ENCODE results near the gene CAPZA2.
"Not testable (repeated sequence)": the region's sequence is repeated elsewhere in the genome, so short reads cannot be mapped to it uniquely, and the experiment has no call there.

Gene CAPZA2

DNA sequence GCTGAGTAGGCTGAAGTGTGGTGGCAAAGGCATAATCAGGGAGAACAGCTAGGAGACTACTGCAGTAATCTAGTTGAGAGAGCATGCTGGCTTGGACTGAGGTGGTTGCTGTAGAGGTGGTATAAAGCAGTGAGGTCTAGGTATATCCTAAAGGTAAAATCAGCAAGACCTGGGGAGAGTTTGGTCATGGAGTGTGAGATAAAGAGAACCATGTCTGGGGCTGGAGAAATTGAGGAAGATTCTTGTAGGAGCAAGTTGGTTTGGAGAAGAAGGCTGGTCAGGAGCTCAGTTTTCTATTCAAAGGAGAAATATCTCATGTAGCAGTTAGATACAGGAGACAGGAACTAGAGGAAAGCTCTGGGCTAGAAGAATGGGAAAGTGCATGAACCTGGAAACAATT lies 58.0 kb downstream of the CAPZA2 start:
- no peak for DNase-seq (ENCODE audit: low spot score)

DNA sequence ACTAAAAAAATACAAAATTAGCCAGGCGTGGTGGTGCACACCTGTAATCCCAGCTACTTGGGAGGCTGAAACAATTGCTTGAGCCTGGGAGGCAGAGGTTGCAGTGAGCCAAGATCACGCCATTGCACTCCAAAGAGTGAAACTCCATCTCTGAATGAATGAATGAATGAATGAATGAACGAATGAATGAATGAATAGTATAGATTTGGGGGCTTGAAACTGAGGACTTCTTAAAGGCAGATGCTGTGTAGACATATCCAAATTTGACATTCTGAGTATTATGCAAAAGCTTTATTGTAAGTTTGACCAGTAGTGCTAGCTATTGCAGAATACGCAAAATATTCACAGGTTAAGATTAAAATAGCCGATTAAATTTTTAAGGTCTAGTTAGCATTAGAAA lies 60.2 kb downstream of the CAPZA2 start:
- no peak for DNase-seq (ENCODE audit: low spot score)

DNA sequence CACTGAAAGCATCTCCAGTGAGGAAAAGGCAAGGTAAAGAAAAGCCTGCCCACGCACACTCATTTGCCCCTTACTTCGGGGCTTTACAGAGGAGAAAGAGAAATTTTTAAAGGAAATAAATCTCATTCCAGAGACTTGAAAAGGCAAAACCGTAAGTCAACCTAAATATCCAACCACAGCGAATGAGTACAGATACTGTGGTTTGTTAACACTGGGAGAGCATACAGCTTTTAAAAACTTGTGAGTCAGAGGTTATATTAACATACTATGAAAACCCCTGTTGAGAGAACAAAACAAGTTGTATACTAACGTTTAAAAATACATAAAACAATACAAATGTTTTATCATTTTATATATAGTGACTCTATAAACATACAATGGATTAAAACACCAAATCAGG lies 62.4 kb downstream of the CAPZA2 start:
- DNase-seq (ENCODE audit: low spot score), result no peak

DNA sequence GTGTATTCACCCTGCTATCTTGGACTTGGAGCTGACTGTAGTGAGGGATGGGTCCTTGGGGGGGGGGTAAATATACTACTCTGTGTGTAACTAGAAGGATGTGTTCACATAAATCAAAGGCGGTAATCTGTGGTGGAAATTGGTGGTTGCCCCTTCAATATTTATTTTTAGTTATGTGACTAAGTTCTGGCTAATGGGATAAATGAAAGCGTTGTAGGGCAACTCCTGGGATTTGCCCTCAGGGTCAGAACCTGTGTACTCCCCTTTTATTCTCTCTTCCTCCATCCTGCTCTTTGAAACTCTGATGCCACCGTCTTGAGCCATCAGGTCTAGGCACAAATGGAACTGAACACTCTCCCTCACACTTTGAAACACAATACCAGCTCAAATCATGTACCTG lies 66.6 kb downstream of the CAPZA2 start:
- no peak for DNase-seq (ENCODE audit: low spot score)

DNA sequence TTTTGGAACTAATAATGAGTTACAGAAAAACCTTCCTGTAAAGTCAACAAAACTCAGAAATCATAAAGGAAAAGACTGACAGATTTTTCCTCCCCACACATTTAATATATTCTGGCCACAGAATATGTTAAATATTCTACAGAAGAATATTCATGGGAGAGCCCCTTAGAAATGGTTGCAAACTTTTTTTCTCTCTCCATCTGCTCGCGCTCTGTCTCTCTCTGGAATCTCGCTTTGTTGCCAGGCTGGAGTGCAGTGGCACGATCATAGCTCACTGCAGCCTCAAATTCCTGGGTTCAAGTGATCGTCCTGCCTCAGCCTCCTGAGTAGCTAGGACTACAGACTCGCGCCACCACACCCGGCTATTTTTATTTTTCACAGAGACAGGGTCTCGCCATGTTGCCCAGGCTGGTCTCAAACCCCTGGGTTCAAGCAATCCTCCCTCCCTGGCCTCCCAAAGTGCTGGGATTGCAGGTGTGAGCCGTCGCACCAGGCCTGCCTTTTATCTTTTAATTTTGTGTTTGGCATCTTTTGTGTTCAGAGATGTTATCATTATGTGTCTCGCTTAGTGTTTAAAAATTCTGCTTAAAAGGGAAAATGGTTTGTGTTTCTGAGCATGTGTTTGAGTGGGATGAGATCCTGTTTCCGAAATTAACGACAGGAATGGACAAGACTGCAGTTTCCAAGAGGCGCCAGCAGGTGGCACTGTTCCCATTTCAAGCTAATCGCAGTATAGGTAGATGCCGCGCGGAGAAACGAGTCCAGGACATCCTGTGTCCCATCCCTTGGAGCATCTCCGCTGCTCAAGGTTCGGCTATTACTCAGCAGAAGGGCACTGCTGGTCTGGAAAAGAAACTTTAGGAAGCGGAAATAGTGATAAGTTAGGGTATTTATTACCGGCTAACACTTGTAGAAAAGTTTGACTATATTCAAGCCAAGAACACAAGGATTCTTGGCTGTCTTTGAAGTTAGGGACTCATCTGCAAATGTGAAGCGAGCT lies 67.8 kb downstream of the CAPZA2 start:
- peak; percentile 59 for DNase-seq (ENCODE audit: low spot score)

DNA sequence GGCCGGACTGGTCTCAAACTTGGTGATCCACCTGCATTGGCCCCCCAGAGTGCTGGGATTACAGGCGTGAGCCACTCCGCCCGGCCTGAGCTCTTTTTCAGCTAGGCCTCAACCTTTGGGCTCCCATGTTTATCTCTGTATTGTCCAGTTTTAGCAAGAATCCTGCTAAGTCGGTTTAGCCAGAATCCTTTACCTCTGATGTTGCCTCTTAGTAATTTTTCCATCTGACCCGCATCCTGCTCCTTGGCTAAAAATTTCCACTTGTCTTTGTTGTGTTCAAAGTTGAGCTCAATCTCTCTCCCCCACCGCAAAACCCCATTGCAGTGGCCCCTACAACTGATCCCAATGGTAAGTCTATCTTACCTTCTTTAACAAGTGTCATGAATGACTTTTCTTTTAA lies 70.2 kb downstream of the CAPZA2 start:
- DNase-seq (ENCODE audit: low spot score), result no peak

DNA sequence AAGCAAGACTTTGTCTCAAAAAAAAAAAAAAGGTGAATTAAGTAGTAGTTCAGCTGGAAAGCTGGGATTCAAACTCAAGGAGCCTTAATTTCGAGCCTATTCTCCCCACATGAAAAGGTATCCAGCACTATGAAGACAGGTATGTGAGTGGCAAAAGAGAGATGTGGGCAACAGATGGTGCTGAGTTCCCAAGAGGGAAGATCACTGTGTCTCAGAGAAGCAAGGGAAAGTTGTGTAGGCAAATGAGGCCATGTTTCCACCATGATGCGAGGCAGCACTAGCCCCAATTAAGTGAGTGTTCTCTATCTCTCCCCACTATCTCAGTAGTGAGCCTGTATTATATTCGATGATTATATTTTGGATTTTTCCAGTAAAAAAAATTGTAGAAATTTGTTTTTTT lies 71.1 kb downstream of the CAPZA2 start:
- no peak for DNase-seq (ENCODE audit: low spot score)

DNA sequence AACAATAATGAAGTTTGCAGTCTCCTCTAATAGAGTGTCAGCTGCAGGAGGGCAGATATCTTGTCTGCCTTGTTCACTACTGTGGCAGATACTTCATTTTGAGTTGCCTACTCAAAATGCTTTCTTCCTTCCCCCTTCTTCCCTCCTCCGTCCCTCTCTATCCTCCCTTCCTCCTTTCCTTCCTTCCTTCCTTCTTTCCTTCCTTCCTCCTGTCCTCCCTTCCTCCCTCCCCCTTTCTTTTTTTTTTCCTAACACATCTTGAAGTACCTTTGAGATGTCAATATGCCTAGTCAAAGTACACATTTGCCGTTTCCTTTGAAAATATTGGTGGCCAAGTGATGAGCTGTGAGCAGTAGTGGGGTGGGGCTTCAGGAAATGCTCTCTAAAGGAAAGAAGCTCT lies 72.2 kb downstream of the CAPZA2 start:
- DNase-seq (ENCODE audit: low spot score), result no peak

DNA sequence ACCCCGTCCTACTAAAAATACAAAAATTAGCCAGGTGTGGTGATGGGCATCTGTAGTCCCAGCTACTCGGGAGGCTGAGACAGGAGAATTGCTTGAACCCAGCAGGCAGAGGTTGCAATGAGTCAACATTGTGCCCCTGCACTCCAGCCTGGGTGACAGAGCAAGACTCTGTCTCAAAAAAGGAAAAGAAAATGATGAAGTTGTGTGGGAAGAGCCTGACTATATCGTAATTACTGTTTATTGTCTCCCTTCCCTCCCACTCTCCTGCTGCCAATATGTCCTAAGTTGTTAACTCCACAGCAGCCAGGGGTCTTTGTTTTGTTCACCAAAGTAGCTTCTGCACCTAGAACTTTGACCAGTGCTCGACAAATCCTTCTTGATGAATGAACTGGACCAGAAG lies 74.5 kb downstream of the CAPZA2 start:
- not testable (repeated sequence) for DNase-seq (ENCODE audit: low spot score)

DNA sequence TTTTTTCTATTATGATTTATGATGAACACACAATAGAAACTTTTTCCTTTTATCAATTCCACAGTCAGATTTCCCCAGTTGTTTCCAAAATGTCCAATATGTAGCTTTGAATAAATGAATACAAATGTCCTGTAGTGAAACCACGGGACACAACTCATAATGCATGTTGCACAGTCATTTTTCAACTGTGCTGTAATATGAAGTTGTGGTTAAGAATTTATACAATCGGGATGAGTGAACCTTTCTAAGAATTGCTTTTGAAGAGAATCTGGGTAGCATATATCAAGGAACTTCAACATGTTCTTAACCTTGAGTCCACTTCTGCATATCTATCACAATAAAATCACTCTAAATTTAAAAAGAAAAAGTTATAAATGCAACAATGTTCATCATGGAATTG lies 76.3 kb downstream of the CAPZA2 start:
- no peak for DNase-seq (ENCODE audit: low spot score)

DNA sequence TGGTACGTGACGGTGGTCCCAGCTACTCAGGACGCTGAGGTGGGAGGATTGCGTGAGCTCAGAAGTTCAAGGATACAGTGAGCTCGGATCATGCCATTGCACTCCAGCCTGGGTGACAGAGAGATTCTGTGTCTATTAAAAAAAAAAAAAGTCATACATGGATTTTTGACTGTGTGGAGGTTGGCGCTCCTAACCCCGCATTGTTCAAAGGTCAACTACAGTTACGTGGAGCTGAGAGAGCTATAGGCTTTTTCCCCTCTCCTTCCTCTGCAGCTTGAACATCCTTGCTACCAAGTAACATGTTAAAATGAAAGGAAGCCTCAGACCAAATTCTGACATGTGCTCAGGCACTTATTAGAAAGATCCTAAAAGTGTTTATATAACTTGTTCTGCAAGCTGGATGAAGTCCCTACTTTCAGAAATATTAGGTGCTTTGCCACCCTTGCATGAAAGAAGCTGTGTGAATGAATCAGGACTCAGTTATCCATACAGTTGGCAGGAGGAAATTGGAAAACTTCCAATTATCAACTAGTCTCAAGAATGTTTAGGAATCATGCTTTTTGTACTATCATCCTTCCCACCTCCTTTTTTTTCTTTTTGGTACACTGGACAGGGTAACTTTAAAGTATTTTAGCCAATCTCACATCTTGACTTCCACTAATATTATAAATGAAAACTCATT lies 78.4 kb downstream of the CAPZA2 start:
- DNase-seq (ENCODE audit: low spot score), result no peak

DNA sequence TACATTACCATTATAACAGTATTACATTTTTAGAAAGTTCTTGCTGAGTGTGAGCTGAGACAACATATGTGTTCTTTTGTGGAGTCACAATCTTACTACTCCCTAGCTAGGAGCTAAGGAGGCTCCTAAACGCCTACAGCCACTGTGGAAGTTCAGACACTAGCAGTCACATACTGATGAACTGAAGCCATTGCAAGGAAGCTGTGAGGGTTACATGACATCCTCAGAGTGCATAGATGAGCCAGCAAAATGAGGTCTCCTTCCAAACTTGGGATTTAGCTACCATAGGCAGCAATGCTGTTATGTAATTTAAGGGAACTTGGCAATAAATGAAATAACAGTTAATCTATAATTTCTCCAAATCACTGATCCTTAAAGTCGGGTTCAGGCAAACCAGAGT lies 80.1 kb downstream of the CAPZA2 start:
- DNase-seq (ENCODE audit: low spot score), result no peak

DNA sequence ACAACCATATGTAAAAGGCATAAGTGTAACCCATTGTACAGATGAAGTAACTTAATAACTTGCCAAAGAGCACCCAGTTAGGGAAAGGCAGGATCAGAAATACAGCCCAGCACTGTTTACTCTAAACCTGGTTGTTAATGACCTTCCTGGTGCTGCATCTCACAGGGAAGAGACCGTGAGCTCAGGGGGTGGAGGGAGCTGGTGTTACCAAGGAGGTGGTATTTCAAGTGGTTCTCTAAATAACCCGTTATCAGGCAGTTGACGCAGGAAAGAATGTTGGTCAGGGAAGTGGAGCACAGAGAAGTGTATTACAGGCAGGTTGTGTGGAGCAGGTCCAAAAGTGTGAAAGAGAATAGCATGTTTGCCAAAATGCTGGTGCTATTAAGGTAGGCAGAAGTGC lies 86.5 kb downstream of the CAPZA2 start:
- no peak for DNase-seq (ENCODE audit: low spot score)

DNA sequence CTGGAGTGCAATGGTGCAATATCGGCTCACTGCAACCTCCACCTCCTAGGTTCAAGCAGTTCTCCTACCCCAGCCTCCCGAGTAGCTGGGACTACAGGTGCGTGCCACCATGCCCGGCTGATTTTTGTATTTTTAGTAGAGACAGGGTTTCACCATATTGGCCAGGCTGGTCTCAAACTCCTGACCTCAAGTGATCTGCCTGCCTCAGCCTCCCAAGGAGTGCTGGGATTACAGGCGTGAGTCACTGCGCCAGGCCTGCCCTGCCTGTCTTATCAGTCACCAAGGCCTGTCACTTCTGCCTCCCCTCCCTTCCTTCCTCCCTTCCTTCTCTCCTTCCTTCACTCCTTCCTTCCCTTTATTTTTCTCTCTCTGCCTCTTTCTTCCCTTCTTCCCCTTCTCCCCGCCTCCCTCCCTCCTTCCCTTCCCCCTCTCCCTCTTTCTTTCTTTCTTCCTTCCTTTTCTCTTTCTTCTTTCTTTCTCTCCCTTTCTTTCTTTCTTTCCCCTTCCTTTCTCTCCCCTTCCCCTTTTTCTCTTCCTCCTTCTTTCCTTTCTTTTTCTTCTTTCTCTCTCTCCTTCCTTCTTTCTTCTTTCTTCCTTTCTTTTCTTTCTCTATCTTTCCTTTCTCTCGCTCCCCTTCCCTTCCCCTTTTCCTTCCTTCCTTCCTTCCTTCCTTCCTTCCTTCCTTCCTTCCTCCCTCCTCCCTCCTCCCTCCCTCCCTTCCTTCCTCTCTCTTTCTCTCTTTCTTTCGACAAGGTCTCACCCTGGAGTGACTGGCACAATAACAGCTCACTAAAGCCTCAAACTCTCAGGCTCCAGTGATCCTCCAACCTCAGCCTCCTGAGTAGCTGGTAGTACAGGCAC lies 87.8 kb downstream of the CAPZA2 start:
- DNase-seq (ENCODE audit: low spot score), result no peak

DNA sequence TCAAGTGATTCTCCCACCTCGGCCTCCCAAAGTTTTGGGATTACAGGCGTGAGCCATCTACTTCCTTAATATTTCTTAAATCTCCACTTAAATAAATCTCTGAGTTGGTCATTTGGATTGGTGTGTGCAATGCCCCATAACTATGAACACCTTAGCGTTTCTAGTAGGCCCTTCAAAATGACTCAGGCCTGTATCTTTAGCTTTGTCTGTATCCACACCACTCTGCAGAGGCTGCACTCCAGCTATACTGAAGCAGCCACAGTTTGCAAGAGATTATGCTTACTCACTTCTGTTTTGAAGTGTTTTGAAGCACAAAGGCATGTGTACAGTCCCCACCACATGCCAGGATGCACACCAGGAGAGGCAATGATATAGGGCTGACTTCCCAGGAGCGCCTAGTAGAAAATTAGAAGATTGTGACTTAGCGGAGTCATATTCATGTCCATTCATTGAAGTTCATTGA lies 88.5 kb downstream of the CAPZA2 start:
- DNase-seq (ENCODE audit: low spot score), result no peak

DNA sequence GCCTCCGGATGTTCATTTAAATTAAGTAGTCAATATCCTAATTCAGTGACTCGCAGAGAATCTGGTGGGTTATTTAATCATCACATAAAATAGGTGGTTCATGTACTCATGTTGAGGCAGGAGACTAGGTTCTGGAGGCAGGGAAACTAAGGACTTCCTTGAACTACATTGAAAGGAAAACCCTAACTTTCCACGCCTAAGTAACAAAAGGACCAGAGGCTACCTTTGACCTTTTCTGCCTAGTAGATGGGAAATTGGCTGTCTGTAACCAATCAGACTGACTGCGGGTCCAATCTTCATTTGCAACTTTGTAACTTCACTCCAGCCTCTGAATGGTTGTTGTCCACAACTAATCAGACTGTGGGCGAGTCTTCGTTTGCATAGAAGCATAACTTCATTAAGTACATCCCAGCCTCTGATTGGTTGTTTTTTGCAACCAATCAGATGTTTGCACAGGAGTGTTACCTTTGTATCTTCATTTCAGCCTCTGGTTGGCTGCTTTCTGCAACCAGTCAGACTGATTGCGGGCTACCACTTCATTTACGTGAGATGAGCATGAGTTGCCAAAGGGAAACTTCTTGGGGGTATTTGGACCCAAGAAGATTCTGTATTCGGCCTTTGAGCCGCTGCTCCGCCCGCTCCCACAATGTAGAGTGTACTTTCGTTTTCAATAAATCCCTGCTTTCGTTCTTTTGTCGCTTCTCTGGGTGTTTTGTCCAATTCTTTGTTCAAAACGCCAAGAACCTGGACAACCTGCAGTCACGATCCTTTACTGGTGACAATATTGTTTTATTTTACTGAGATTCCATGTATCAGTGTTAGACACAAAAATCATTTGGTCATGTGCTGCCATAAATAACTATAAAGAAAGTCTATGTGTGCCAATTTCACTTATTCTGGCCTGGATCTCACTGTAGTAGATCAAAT lies 89.2 kb downstream of the CAPZA2 start:
- DNase-seq (ENCODE audit: low spot score), result peak; percentile 25

DNA sequence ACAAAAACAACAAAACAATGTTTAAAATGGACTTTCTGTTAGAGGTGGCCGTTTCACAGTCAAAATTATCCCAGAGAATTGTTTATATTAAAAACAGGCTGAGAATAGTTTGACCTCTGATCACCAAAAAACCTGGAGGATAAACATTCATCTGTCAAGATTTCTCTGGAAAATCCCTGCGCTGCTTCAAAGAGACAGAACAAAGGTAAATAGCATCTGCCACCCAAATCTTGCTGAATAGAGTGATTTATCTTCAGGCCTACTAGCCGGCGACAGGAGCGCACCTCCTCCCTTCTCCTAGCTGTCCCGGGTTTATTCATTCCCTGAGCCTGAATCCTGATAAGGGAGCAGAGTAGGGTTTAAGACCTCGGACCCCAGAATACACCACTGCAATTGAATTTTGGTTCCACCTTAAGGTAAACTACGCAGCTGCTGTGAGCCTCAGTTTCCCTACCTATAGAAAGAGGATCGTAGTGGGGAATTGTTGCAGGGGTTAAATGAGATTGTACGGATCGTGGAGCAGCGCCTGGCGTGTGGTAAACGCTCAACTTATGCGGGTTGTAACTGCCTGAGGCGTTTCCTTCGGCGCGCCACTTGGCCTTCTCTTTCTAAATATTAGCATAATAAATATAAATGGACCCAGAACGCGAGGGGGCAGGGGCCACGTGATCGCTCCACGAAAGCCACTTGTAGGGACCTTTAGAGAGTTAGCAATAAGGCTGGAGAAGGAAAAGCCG lies 90.4 kb downstream of the CAPZA2 start:
- peak; percentile 32 for DNase-seq (ENCODE audit: low spot score)

DNA sequence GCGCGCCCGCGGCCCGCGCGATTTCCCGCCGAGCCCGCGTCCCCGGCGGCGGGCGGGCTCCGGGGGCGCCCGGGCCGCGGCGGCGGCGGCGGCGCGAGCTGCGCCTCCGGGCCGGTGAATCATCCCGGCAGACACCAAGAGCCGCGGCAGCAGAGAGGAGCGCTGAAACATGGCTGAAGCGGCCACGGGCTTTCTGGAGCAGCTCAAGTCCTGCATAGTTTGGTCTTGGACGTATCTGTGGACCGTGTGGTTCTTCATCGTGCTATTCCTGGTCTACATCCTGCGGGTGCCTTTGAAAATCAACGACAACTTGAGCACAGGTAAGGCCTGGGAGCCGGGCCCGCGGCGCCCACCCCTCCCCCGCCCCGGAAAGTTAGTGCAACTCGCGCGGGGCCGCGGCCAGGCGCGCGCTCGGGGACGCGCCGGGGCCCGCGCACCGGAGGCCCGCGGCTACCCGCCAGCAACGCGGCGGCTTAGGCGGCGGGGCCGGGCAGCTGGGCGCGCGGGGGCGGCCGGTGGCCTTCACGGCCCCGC lies 91.1 kb downstream of the CAPZA2 start, which contains the start of gene ST7:
Gene ST7, plus strand, starts transcription at position 130 of the 534 bp plus-strand sequence. Its CDS starts 40 bp downstream, at position 170.
- peak; percentile 47 for DNase-seq (ENCODE audit: low spot score)

DNA sequence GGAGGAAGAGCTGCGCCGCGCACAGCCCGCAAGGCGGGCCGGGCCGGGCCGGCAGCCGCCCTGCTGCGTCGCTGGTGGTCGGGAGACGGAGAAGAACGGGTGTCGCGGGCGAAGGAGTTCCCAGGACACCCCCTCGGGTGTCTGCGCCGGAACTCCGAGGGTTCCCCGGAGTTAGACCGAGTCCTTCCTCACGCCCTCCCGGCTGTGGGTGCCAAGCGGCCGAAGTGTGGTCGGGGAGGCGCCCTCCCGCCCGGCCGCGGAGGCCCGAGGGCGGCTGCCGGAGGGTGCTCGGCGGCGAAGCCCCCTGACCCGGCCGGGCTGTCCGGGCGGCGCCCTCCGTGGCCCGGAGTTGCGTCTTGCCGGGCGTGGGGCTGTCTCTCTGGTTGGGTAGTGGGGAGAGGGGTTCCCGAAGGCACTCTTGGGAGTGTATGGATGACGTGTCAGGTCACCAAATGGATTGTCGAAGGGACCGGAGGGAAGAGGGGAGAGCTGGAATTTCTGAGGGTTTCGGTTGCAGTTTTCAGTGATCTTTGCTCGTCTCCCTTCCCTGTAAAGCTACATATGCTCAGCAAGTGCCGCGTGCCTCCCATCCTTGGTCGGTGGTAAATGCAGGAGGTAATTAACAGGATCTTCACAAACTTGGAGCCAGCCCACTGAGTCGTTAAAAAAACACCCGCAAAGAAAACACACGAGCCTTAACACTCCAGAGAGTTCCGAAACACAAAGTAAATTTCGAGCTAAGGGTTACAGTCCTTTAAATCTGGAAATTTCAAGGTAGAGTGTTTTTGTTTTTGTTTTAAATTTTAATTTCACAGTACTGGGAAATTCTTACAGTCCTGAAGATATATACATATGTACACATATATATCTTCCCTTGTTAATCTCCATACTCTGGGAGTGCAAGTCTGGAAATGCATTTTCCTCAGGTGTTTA lies 91.8 kb downstream of the CAPZA2 start:
- DNase-seq (ENCODE audit: low spot score), result peak; percentile 61

All from HuH-7 (cell line).